ENCODE results near the gene GHR. TPM values are rescaled to one million over a fixed set of nuclear protein-coding genes. Genes with fewer than 3 reads are reported as not detected.

GHR gene
- total RNA-seq, 1 donor, result under 0.01 TPM

GRCh38 chr5:42761791-42762190 lies 338.6 kb downstream of the GHR start:
- no peak for DNase-seq (ENCODE audit: low read depth in 2 of 3, low spot score in 2 of 3)

GRCh38 chr5:42767491-42768105 lies 344.4 kb downstream of the GHR start:
- peak in 2 of 3 donors; percentile 22 to 69 for DNase-seq (ENCODE audit: low read depth in 2 of 3, low spot score in 2 of 3)

GRCh38 chr5:42768106-42768504 lies 344.9 kb downstream of the GHR start:
- no peak for DNase-seq (ENCODE audit: low read depth in 2 of 3, low spot score in 2 of 3)

DNA sequence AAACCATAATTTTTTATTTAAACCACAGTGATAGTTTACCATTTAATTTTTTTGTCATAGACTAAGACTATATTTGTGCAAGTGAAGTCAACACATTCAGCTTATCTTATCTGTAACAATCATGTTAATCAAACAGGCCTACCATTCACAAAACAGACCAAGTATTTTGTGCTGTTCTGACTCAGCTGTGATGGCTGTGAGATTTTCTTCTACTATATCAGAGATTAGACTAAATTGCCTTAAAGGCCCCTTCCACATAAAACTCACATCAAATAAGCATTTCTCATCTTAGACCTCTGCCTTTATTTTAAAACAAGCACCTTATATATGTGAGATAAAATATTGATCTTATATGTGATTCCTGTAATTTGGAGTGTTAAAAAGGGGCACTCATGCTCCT lies 346.8 kb downstream of the GHR start:
- no peak for DNase-seq (ENCODE audit: low read depth in 2 of 3, low spot score in 2 of 3)
